ENCODE measurements around the gene SCN4B.
"Not testable (repeated sequence)": the region's sequence is repeated elsewhere in the genome, so short reads cannot be mapped to it uniquely, and the experiment has no call there.

The SCN4B gene

GRCh38 chr11:118152552-118153471, at the start of gene SCN4B:
Gene SCN4B (minus strand): TSS chr11:118152823. CDS start chr11:118152673, 150 bp downstream.
- DNase-seq = no peak

DNA sequence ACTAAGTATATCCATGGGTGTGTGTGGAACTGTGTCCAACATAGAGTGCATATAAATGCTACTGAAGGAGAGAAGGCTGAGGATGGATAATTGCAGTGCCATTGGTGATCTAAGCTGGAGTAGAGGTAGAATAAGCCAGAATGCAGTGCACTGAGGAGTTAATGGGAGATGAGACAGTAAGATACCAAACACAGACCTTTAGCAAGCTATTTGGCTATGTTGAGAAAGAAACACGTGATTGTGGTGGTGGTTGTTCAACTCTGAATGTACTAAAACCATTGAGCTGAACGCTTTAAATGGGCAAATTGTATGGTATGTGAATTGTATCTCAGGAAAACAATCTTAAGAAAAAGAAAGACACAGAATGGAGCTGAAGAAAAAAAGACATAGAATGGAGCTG, 49.3 kb upstream of the SCN4B start:
- no peak for DNase-seq

DNA sequence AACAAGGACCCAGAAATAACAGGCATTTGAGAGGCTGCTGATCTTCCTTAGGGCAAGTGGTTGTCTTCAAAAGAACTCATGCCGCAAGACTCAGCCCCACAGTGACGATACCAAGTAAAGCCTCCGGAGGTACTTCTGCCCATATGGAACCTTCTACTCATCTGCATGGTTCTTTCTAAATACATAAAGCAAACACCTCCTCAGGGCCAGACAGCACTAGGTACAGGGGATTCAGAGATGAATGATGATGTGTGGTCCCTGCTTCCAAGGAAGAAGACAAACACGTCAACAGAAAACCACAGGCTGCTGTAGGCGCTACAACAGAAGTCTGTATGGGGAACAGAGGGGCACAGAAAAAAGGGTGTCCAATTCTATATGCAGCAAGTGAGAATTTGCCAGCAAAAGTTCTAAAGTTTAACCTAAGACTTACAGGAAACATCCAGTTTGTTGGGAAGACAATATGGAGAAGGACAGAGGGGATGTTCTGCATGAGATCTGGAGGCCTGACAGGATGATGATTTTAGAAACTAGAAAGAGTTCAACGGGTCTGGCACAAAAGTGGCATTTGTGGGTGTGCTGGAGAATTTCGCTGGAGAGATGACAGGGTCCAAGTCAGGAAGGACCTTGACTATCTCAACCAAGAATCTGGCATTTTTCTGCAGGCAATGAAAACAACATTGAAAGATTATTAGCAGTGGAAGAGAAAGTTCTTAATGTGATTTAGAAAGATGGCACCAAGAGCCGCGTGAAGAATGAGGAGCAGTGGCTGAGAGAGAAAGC, 48.5 kb upstream of the SCN4B start:
- no peak for DNase-seq

- DNase-seq = no peak
These were observed 47.9 kb upstream of the SCN4B start for GRCh38 chr11:118200497-118200896.

- DNase-seq = no peak
These were observed 46.5 kb upstream of the SCN4B start for GRCh38 chr11:118199135-118199534.

DNA sequence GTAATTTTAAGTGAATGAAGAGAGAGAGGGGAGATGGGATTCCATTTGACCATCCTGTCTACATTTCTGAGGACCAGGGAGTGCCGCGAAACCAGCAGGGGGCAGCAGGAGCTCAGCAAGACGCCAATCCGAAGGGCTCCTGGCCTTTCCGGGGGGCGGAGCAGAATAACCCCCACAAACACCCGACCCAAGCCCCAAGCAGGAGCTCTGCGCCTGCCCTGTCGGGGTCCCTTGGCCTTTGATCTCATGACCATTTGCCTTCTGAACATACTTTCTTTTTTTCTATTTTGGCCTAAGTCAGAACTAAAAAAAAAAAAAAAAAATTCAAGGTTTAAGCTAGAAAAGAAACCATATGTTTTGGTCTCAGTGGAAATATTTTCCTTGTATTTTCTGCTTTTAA, 45.7 kb upstream of the SCN4B start:
- no peak for DNase-seq

DNA sequence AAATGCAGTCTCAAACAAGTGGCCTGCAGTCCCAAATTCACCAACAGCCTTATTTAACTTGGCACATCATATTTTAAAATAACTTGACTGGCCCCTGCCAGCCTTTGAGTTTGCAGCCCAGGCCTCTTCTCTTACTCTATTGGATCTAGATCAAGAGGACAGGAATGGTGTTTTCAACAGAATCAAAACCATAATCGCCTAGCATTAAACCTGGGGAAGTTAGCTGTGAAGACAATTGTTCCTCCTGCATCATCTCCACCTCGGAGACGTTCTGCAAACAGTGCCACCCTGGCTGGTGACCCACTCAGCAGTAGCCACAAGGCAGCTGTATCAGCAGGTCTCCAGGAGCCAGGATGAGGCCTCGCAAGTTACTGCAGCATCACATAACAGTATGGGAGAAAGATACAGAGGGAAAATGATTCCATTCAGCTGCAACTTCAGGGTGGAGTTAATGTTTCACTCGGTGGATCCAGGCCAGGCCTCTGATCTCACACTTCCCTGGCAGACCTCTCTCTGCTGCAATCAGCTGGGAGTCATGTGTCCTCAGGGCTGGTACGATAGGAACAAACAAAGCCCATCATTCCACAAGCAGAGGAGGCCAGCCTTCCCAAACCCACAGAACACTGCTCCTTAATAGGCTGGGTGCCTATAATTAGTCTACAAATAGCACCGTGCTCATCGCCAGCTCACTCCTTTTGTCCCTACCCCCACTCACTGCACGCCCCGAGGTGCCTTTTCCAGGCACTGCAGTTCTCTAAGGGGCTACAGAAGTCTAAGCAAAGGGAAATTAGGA, 42.4 kb upstream of the SCN4B start:
- DNase-seq = no peak

DNA sequence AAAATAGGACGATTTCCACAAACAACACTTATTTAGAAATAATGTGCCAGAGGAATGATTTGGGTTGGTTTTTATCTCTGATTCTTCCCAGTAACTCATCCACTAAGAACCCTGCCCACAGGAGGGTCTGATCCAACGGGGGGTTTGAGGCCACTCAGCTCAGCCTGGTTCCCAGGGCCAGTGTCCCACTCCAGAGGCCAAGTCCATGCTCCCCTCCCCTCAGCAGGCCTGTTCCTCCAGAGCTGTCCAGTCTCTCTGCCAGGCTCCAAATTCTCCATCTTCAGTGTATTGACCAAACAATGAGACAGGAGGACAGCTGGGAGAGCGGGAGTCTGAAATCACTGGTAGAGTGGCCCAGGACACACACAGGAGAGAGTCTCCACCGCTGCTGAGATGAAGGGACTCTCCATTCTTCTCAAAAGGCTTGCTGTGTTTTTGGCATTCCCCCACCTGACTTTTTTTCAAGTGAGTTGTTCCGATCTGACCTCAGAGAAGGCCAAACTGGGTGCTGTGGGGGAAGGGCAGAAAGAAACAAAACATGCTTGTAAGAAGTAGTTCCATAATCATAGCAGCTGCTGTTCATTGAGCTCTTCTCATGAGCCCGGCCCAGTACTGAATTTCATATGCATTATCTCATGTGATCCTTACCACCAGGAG, 41.4 kb upstream of the SCN4B start:
- DNase-seq = no peak

- DNase-seq = not testable (repeated sequence)
These were observed 40.2 kb upstream of the SCN4B start for GRCh38 chr11:118192817-118193216.

DNA sequence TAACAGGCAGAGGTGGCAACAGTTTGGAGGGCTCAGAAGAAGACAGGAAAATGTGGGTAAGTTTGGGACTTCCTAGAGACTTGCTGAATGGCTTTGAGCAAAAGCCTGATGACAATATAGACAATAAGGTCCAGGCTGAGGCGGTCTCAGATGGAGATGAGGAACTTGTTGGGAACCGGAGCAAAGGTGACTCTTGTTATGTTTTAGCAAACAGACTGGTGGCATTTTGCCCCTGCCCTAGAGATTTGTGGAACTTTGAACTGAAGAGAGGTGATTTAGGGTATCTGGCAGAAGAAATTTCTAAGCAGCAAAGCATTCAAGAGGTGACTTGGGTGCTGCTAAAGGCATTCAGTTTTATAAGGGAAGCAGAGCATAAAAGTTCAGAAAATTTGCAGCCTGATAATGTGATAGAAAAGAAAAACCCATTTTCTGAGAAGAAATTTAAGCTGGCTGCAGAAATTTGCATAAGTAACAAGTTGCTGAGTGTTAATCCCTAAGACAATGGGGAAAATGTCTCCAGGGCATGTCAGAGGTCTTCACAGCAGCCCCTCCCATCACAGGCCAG, 38.4 kb upstream of the SCN4B start:
- not testable (repeated sequence) for DNase-seq

DNA sequence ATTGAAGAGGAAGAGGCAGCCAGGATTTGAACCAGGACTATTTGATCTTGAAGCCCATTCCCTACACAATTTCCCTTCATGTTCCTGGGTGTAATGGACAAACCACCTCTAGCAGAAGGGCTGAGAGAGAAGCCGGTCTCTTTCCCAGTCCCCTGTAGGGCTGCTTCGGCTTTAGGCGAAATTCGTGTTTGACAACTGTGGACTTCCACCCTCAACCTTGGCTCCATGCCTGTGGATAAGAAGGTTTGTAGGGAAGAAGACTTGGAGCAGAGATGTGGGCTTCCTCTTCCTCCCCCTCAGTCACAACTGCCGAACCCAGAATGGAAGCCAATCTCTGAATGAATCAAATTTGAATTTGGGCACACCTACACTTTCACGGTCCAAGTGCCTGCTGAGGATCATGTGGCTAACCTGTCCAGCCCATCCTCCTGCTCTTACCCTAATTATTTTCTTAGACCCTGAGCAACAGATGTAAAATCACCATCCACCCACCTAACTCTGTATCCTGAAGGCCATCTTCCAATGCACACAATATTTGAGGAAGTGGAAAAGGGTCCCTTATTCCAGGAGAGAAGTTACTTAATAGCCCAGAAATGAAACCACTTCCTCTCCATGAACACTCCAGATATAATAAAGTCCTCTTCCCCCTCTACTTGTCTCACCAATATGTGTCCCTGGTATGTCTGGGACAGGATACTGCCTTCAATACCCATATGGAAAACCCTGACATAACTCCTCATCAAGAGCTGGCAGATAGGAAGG, 33.9 kb upstream of the SCN4B start:
- DNase-seq = no peak

DNA sequence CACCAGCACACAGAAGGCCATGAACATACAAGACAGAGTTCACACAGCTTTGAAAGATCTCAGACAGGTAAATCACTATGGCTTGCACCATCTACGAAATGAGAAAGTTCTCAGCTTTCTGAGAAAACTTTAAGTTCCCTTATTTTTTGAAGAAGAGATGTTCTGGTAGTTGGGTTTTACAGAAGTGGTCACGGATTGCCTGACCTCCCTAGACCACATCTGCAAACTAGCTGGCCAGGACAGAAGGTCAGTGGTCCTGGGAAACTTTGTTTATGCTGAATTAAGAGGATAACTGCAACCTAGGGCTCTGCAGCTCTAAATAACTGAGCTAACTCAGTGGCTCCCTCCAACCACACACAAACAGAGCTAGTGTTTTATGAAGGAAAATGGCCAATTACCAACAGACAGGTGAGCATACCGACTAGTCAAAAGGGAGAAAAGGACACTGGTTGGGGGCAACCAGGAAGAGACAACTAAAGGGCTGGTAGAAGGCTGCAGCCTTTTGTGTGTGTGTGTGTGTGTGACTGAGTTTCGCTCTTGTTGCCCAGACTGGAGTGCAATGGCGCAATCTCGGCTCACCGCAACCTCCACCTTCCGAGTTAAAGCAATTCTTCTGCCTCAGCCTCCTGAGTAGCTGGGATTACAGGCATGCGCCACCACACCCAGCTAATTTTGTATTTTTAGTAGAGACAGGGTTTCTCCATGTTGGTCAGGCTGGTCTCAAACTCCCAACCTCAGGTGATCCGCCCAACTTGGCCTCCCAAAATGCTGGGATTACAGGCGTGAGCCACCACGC, 32.4 kb upstream of the SCN4B start:
- no peak for DNase-seq

DNA sequence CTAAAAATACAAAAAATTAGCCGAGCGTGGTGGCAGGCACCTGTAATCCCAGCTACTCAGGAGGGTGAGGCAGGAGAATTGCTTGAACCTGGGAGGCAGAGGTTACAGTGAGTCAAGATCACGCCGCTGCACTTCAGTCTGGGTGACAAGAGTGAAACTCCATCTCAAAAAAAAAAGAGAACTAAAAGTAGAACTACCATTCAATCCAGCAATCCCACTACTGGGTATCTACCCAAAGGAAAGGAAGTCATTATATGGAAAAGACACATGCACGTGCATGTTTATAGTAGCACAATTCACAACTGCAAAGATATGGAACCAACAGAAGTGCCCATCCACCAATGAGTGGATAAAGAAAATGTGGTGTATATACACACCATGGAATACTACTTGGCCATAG, 31.1 kb upstream of the SCN4B start:
- not testable (repeated sequence) for DNase-seq

DNA sequence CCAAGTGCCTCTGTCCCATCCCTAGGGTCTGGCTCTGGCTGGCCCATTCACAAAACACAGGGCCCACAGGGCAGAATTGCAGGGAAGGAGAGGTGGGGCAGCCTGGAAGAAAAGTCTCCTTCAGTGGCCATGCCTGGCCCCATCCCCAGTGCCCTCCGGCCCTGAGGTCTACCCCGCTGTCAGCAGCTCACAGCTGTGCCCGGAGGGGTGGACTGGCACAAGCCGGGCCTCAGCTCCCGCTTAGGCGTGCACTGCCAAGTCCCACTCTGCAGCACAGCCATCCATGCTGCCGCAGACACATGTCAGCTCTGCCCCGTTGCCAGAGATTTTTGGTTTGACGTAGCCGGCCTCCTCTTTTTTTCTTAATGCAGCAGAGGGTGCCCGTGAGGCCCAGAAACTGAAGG, 27.7 kb upstream of the SCN4B start:
- no peak for DNase-seq

DNA sequence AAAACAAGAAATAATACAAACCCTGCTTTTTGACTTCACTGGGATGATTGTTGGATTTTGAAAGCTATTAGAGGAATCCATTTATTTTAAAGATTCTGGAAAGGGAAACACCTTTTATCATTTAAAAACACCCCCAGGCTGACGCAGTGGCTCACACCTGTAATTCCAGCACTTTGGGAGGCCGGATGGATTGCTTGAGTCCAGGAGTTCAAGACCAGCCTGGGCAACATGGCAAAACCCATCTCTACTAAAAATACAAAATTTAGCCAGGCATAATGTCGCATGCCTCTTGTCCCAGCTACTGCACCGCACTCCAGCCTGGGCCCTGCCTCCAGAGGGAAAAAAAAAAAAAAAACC, 24.1 kb upstream of the SCN4B start:
- no peak for DNase-seq

GRCh38 chr11:118175993-118176777, 23.6 kb upstream of the SCN4B start, which contains the start of gene SCN2B:
Gene SCN2B (minus strand): TSS chr11:118176639. CDS start chr11:118176431, 208 bp downstream.
- no peak for DNase-seq

DNA sequence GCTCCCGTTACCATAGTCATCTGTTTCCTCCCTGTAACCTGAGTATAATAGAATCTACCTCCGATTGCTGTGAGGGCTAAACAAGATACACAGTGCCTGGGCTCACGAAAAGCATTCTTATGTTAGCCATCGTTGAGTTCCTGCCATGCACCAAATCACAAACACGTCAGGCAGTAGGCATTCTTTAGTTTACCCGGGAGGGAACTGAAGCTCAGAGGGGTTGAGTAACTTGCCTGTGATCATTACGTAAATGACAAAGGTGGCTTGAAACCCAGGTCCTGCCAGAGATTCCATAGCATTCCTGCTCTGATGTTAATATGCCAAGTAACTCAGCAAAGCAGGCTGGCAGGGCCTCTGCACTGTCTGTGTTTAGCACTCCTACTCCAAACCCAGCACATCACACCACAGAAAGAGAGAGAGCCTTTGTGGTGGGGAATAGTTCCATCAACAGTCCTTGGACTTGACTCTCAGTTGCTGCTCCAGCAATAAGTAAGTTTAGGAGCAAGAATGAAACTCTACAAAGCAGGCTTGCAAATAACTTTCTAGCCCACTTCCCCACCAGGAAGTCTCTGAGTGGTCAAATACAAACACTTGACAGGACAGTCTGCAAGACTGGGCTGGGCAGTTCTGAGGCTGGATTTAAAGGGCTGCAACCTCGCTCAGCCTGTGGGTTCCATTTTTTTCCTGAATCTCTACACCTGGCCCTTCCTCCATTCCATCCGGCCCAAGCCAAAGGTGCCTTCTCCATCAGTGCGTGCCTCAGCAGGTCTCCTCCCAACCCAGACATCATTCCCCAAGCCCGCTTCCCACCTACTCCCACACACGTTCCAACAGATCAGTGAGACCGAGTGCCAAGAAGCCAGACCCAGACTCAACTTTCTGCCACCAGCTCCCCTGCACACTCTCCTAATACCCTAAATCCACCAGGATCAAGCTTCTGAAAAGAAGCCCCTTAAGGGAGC, 22.7 kb upstream of the SCN4B start:
- DNase-seq = no peak

GRCh38 chr11:118174006-118174567, 21.5 kb upstream of the SCN4B start:
- no peak for DNase-seq
